ENCODE data around the gene DTNBP1.

Gene DTNBP1

DNA sequence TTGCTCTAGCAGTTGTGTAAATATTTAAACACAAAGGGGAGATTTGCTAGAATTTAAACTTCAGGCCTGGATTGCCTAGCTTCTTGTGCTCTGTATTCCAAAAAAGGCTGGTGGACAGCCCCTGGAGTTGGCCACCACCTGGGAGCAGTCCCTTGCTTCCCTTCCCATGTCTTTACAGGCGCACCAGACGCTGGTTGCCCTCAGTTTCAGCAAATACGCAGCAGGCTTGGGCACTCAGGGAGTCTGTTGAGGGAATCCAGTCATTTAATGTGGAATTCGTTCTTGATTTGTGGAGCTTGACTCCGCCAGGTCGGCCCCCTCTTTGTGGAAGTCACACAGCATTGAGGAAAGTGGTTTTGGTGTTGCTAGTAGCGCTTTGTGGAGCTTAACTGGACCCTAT, 156.8 kb downstream of the DTNBP1 start:
- H3K27ac ChIP-seq: no peak overlapping the region
- no peaks in the 10 kb centered on the region for H3K27me3 ChIP-seq (replicated peaks)
- no peak for DNase-seq
- TF ChIP-seq, protein P1, sequence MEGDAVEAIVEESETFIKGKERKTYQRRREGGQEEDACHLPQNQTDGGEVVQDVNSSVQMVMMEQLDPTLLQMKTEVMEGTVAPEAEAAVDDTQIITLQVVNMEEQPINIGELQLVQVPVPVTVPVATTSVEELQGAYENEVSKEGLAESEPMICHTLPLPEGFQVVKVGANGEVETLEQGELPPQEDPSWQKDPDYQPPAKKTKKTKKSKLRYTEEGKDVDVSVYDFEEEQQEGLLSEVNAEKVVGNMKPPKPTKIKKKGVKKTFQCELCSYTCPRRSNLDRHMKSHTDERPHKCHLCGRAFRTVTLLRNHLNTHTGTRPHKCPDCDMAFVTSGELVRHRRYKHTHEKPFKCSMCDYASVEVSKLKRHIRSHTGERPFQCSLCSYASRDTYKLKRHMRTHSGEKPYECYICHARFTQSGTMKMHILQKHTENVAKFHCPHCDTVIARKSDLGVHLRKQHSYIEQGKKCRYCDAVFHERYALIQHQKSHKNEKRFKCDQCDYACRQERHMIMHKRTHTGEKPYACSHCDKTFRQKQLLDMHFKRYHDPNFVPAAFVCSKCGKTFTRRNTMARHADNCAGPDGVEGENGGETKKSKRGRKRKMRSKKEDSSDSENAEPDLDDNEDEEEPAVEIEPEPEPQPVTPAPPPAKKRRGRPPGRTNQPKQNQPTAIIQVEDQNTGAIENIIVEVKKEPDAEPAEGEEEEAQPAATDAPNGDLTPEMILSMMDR (IDR thresholded peaks at IDR 0.05; ENCODE audit: low read depth, low read length, missing control alignments): no peak
- in situ Hi-C loops (cut with HindIII; ENCODE audit: low pct_ligation_motif_present, low sequenced_read_pairs): no loop called here
- H3K36me3 ChIP-seq (replicated peaks): peaks cover 6% of the 10 kb centered on the region
- no peak overlapping the region for H3K4me3 ChIP-seq (ENCODE audit: low read depth, low read length)

DNA sequence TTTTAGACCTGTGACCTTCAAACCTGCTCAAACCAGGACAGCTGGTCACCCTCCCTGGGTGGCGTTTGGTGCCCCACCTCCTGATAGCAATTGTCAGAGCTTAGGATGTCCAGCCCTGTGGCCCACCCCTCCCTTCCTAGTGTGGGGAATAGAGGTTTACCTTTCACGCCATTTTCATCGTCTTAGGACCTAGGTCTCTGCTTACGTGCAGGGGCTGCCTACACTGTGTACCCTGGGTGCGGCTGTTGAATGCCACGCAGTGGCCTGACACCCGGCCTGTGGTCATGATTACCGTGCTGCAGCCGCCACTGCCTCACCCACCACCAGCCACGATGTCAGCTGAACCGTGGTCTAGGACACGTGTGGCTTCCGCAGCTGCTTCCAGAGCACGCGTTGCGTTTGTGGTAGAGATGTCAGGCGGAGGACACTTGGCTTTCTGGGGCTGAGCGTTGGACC, 157.3 kb downstream of the DTNBP1 start:
- TF ChIP-seq, protein P1 (IDR thresholded peaks at IDR 0.05; ENCODE audit: low read depth, low read length, missing control alignments): no peak
- no peak for DNase-seq
- Histone ChIP-seq H3K27ac (peak overlapping the region; percentile 74), H3K36me3 (replicated peaks) (peaks cover 7% of the 10 kb centered on the region), H3K4me3 (ENCODE audit: low read depth, low read length) (peak overlapping the region; percentile 32), H3K27me3 (replicated peaks) (no peaks in the 10 kb centered on the region)
- in situ Hi-C loops (cut with HindIII; ENCODE audit: low pct_ligation_motif_present, low sequenced_read_pairs): no loop called here

DNA sequence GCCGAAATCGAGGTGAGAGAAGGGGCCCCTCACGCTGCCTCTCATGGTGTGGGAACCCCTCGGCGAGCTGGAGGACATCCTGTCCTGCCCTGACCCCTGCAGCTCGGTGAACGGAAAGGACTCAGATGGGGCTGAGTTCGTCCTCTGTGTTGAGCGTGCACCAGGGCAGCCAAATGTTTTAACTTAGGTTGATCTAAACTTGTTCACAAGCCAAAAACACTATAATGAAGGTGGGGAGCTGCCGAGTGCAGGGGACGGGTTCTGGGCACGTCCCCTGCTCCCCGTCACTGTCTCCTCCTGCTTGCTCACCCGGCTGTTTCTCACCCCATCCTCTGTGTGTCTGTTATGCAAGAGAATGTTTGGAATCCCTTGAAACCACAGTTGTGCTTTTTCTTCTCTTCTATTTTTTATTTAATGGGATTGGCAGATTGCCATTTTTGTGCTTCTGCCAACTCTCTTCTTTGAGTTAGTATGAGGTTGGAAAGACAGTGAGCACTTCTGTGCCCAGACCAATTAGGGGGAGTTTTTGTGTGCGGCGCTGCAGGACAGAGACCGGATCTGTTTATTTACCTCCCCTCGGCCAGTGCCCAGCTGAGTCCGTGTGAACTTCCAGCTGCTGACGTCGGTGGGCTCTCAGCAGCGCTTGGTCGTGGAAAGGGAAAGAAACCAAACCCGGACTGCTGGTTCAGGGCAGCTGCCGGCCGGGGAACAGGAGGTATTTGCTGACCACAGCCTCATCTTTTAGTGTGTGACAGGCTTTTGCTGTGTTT, 158.1 kb downstream of the DTNBP1 start:
- in situ Hi-C loops (cut with HindIII; ENCODE audit: low pct_ligation_motif_present, low sequenced_read_pairs): no loop called here
- TF ChIP-seq, protein P1 (IDR thresholded peaks at IDR 0.05; ENCODE audit: low read depth, low read length, missing control alignments): peak; percentile 24
- Histone ChIP-seq H3K27ac (peak overlapping the region; percentile 74), H3K4me3 (ENCODE audit: low read depth, low read length) (peak overlapping the region; percentile 32), H3K27me3 (replicated peaks) (no peaks in the 10 kb centered on the region), H3K36me3 (replicated peaks) (peaks cover 7% of the 10 kb centered on the region)
- DNase-seq: peak; percentile 94

DNA sequence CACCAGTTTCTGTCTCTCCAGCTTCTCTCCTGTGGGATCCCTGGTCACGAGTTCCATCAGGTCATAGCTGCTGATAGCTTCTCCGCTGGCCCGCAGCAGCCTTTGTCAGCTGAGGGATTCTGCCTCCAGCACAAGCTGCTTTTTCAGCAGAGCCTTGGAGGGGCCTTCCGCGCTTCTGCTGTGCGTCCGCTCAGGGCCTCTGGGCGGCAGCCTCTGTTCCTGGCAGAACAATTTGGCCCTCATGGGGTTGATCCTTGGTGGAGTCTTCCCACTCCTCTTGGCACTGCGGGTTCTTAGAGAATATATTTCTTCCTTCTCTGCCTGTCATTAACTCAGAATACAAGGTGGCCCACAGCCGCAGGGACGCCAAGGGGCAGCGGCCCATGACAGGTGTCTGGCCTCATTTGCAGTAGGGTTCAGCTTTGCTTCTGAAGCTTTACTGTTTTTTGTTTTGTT, 158.8 kb downstream of the DTNBP1 start:
- TF ChIP-seq, protein P1 (IDR thresholded peaks at IDR 0.05; ENCODE audit: low read depth, low read length, missing control alignments): peak; percentile 38
- Histone ChIP-seq H3K4me3 (ENCODE audit: low read depth, low read length) (no peak overlapping the region), H3K27ac (peak overlapping the region; percentile 74), H3K36me3 (replicated peaks) (peaks cover 4% of the 10 kb centered on the region), H3K27me3 (replicated peaks) (no peaks in the 10 kb centered on the region)
- in situ Hi-C loops (cut with HindIII; ENCODE audit: low pct_ligation_motif_present, low sequenced_read_pairs): no loop called here
- DNase-seq: peak; percentile 28

DNA sequence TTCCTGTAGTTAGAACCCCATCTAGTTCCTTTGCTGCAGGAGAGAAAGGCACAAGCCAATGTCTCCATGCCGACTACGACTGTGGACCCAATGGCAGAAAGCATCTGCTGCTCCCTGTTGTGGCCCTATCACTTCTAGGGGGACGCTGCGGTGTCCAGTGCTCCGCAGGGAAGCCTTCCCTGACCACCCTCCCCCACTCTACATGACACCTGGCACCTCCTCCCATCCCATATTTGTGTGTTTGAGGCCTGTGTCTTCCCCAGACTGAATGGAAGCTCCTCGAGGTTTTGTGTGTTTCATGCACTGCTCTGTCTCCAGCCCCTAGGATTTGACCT, 159.5 kb downstream of the DTNBP1 start:
- H3K36me3 ChIP-seq (replicated peaks): peaks cover 4% of the 10 kb centered on the region
- TF ChIP-seq, protein P1 (IDR thresholded peaks at IDR 0.05; ENCODE audit: low read depth, low read length, missing control alignments): no peak

More for the DNA sequence above, 159.5 kb downstream of the DTNBP1 start:
- H3K27me3 ChIP-seq (replicated peaks): no peaks in the 10 kb centered on the region
- no peak overlapping the region for H3K4me3 ChIP-seq (ENCODE audit: low read depth, low read length)
- DNase-seq: no peak
- H3K27ac ChIP-seq: no peak overlapping the region
- in situ Hi-C loops (cut with HindIII; ENCODE audit: low pct_ligation_motif_present, low sequenced_read_pairs): no loop called here
